Measurements from ENCODE around the gene CCNE1.

DNA sequence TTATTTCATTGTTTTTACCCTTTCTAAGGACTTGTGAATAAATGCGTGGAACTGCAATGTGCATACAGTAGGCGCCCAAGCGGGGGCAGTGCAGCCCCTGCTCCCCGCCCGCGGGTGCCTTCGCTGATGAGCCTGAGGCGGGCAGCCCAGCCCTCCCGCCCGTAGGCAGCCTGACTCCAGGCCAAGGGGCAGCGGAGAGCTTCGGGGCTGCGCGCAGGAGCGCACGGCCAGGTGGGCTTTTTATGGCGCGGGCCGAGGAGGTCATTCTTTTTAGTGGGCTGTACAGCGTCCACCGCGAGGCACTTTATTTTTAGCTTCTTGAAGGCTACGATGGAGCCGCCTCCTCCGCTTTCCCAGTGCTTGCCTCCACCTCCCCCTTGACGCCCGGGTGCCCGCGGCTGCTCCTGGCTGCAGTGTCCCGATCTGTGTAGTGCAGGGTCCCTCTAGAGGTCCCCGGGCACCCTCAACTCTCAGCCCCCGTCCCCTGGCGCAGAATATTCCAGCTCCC is 60.5 kb downstream of the CCNE1 start:
- TF ChIP-seq, protein P1, sequence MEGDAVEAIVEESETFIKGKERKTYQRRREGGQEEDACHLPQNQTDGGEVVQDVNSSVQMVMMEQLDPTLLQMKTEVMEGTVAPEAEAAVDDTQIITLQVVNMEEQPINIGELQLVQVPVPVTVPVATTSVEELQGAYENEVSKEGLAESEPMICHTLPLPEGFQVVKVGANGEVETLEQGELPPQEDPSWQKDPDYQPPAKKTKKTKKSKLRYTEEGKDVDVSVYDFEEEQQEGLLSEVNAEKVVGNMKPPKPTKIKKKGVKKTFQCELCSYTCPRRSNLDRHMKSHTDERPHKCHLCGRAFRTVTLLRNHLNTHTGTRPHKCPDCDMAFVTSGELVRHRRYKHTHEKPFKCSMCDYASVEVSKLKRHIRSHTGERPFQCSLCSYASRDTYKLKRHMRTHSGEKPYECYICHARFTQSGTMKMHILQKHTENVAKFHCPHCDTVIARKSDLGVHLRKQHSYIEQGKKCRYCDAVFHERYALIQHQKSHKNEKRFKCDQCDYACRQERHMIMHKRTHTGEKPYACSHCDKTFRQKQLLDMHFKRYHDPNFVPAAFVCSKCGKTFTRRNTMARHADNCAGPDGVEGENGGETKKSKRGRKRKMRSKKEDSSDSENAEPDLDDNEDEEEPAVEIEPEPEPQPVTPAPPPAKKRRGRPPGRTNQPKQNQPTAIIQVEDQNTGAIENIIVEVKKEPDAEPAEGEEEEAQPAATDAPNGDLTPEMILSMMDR (conservative IDR thresholded peaks at IDR 0.05; ENCODE audit: low read length) = no peak
- no peak for TF ChIP-seq EZH2phosphoT487 (IDR thresholded peaks at IDR 0.05; ENCODE audit: borderline replicate concordance)
